Mesendoderm (in vitro differentiated cells): Measurements from ENCODE around the gene CARMIL3.

Experiments
- DNase-seq: peaks from one replicate; pipeline ENCODE4 v3.0.0; 2013
- H2AK5ac ChIP-seq: 2 replicates; pipeline ENCODE4 v1.6.1; 2013; ENCODE audit warnings: low read length, inconsistent platforms
- H2BK120ac ChIP-seq: 2 replicates; pipeline ENCODE4 v1.6.1; 2013; ENCODE audit warnings: low read depth, mild to moderate bottlenecking, low read length, moderate library complexity, mixed read lengths
- H2BK15ac ChIP-seq: replicated peaks from 2 replicates; pipeline ENCODE4 v1.6.1; 2013; ENCODE audit warnings: low read depth, mild to moderate bottlenecking, moderate library complexity
- H2BK5ac ChIP-seq: 2 replicates; pipeline ENCODE4 v1.6.1; 2013; ENCODE audit warnings: low read length, inconsistent platforms
- H3K18ac ChIP-seq: 2 replicates; pipeline ENCODE4 v1.6.1; 2013; ENCODE audit warnings: mild to moderate bottlenecking, low read length, mixed read lengths
- H3K23ac ChIP-seq: one replicate; pipeline ENCODE4 v1.6.1; 2013; ENCODE audit warnings: low read length
- H3K27ac ChIP-seq: 2 replicates; pipeline ENCODE4 v1.5.1; 2013; ENCODE audit warnings: low read depth, mild to moderate bottlenecking, inconsistent platforms, low read length, moderate library complexity
- H3K27me3 ChIP-seq: 2 replicates; pipeline ENCODE4 v1.6.1; 2013; ENCODE audit warnings: low read length, control low read depth, mild to moderate bottlenecking, inconsistent platforms; ENCODE audit not compliant: insufficient read depth, poor library complexity
- H3K36me3 ChIP-seq: 2 replicates; pipeline ENCODE4 v1.6.1; 2013; ENCODE audit warnings: low read length, inconsistent platforms; ENCODE audit not compliant: control insufficient read depth, insufficient read depth
- H3K4ac ChIP-seq: one replicate; pipeline ENCODE4 v1.6.1; 2013; ENCODE audit warnings: low read depth, mild to moderate bottlenecking, low read length, moderate library complexity
- H3K4me1 ChIP-seq: 2 replicates; pipeline ENCODE4 v1.6.1; 2013; ENCODE audit warnings: low read depth, low read length, inconsistent platforms; ENCODE audit not compliant: control insufficient read depth
- H3K4me2 ChIP-seq: 2 replicates; pipeline ENCODE4 v1.6.1; 2013; ENCODE audit warnings: low read length
- H3K4me3 ChIP-seq: 2 replicates; pipeline ENCODE4 v1.5.1; 2013; ENCODE audit warnings: mild to moderate bottlenecking, low read length
- H3K56ac ChIP-seq: one replicate; pipeline ENCODE4 v1.6.1; 2013; ENCODE audit warnings: low read length
- H3K79me1 ChIP-seq: 2 replicates; pipeline ENCODE4 v1.6.1; 2013; ENCODE audit warnings: low read length, inconsistent platforms
- H3K79me2 ChIP-seq: 2 replicates; pipeline ENCODE4 v1.6.1; 2013; ENCODE audit warnings: mild to moderate bottlenecking, low read length; ENCODE audit not compliant: control insufficient read depth, insufficient read depth
- H3K9ac ChIP-seq: 2 replicates; pipeline ENCODE4 v1.6.1; 2013; ENCODE audit warnings: low read length, inconsistent platforms
- H4K5ac ChIP-seq: one replicate; pipeline ENCODE4 v1.6.1; 2013; ENCODE audit warnings: low read length
- H4K8ac ChIP-seq: one replicate; pipeline ENCODE4 v1.6.1; 2013; ENCODE audit warnings: low read depth, mild to moderate bottlenecking, control low read depth, low read length, moderate library complexity
- WGBS: extraction: QIAGEN DNeasy Blood & Tissue Kit; methylation state at CpG from one replicate; pipeline ENCODE4 v1.1.7; 2013; ENCODE audit warnings: low lambda C conversion rate, missing lambda C conversion rate; ENCODE audit not compliant: insufficient coverage; ENCODE audit errors: extremely low coverage; 5-methylcytosine and 5-hydroxymethylcytosine counted together

The CARMIL3 gene

DNA sequence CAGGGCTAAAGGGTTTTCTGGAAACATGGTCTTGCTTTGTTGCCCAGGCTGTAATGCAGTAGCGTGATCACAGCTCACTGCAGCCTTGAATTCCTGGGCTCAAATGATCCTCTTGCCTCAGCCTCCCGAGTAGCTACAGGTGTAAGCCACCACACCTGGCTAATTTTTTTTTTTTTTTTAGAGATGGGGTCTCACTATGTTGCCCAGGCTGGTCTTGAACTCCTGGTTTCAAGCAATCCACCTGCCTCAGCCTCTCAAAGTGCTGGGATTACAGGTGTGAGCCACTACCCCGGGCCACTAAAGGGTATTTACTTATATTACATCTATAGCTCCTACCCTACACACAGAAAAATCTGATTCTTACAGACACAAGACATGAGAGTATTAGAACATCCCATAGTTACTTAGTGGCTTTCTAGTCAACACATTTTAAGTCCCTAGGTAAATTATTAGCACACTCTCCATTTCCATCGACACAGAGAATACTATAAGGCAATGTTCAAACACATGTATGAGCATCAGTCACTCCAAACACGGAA is 56.6 kb downstream of the CARMIL3 start:
- DNase-seq = no peak
- WGBS = no CpG with 5 or more reads among the region's 5 CpGs
- Histone ChIP-seq H3K27me3 (no peaks in the 10 kb centered on the region), H3K9ac (no peak overlapping the region), H3K18ac (no peak overlapping the region), H2BK120ac (no peak overlapping the region), H2AK5ac (no peak overlapping the region), H4K5ac (no peak overlapping the region), H3K4me2 (no peak overlapping the region), H3K4ac (no peak overlapping the region), H3K56ac (no peak overlapping the region), H3K27ac (no peak overlapping the region), H3K4me3 (no peak overlapping the region), H4K8ac (no peak overlapping the region), H3K79me1 (no peaks in the 10 kb centered on the region), H2BK15ac (no peak overlapping the region), H2BK5ac (no peak overlapping the region), H3K36me3 (peaks cover 3% of the 10 kb centered on the region), H3K4me1 (no peaks in the 10 kb centered on the region), H3K79me2 (no peaks in the 10 kb centered on the region), H3K23ac (no peak overlapping the region)

DNA sequence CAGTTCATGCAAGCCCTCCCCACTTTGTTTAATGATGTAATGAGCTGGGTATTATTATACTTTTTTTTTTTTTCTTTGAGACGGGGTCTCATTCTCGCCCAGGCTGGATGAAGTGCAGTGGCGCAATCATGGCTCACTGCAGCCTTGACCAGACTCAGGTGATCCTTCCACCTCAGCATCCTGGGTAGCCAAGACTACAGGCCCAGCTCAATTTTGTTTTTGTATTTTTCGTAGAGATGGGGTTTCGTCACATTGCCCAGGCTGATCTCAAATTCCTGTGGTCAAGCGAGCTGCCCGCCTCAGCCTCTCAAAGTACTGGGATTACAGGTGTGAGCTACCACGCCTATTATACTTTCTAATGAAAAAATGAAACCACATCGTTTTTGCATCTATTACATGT is 58.3 kb downstream of the CARMIL3 start:
- no CpG with 5 or more reads among the region's 9 CpGs for WGBS
- no peak overlapping the region for H2BK120ac ChIP-seq

GRCh38 chr14:24110523-24110922 is 58.7 kb downstream of the CARMIL3 start:
- no peak overlapping the region for H3K4me2 ChIP-seq
- no peak overlapping the region for H4K8ac ChIP-seq
- H3K18ac ChIP-seq = no peak overlapping the region
- no peak overlapping the region for H4K5ac ChIP-seq
- H2BK5ac ChIP-seq = no peak overlapping the region
- H3K23ac ChIP-seq = no peak overlapping the region
- H3K4me1 ChIP-seq = peaks cover under 1% of the 10 kb centered on the region
- no peak overlapping the region for H2BK120ac ChIP-seq
- H3K4me3 ChIP-seq = no peak overlapping the region
- H3K79me2 ChIP-seq = no peaks in the 10 kb centered on the region
- WGBS = no CpG with 5 or more reads among the region's 1 CpG
- DNase-seq = no peak
- no peaks in the 10 kb centered on the region for H3K36me3 ChIP-seq
- H2BK15ac ChIP-seq = no peak overlapping the region
- no peak overlapping the region for H3K27ac ChIP-seq
- no peaks in the 10 kb centered on the region for H3K27me3 ChIP-seq
- no peak overlapping the region for H3K4ac ChIP-seq
- H3K56ac ChIP-seq = no peak overlapping the region
- H3K79me1 ChIP-seq = no peaks in the 10 kb centered on the region
- no peak overlapping the region for H2AK5ac ChIP-seq
- H3K9ac ChIP-seq = no peak overlapping the region

More for the DNA sequence above, 58.3 kb downstream of the CARMIL3 start:
- H3K27ac ChIP-seq = no peak overlapping the region
- H3K27me3 ChIP-seq = no peaks in the 10 kb centered on the region
- no peak overlapping the region for H2BK5ac ChIP-seq
- no peaks in the 10 kb centered on the region for H3K36me3 ChIP-seq
- H3K23ac ChIP-seq = no peak overlapping the region
- no peak overlapping the region for H4K5ac ChIP-seq
- H2BK15ac ChIP-seq = no peak overlapping the region
- H3K9ac ChIP-seq = no peak overlapping the region
- no peak overlapping the region for H3K4ac ChIP-seq
- H3K4me1 ChIP-seq = no peaks in the 10 kb centered on the region
- no peaks in the 10 kb centered on the region for H3K79me1 ChIP-seq
- no peak overlapping the region for H3K4me2 ChIP-seq
- H3K79me2 ChIP-seq = no peaks in the 10 kb centered on the region
- H3K4me3 ChIP-seq = no peak overlapping the region
- no peak overlapping the region for H4K8ac ChIP-seq
- no peak for DNase-seq
- H3K18ac ChIP-seq = no peak overlapping the region
- H2AK5ac ChIP-seq = no peak overlapping the region
- H3K56ac ChIP-seq = no peak overlapping the region

- H3K36me3 ChIP-seq = no peaks in the 10 kb centered on the region
- WGBS = no CpG with 5 or more reads among the region's 15 CpGs
- no peak overlapping the region for H4K5ac ChIP-seq
Observed at GRCh38 chr14:24113379-24113800, 61.6 kb downstream of the CARMIL3 start.

GRCh38 chr14:24113801-24114531 is 62.2 kb downstream of the CARMIL3 start:
- peak overlapping the region; percentile 90 for H3K4me2 ChIP-seq
- H3K4me1 ChIP-seq = peaks cover 3% of the 10 kb centered on the region
- peak overlapping the region; percentile 64 for H3K4ac ChIP-seq
- H3K23ac ChIP-seq = no peak overlapping the region
- peak overlapping the region; percentile 86 for H3K4me3 ChIP-seq
- peak overlapping the region; percentile 94 for H3K27ac ChIP-seq
- no CpG with 5 or more reads among the region's 42 CpGs for whole genome bisulfite sequencing
- peaks cover 11% of the 10 kb centered on the region for H3K79me1 ChIP-seq
- no peak overlapping the region for H2BK15ac ChIP-seq
- H2AK5ac ChIP-seq = no peak overlapping the region
- no peaks in the 10 kb centered on the region for H3K36me3 ChIP-seq
- H3K56ac ChIP-seq = peak overlapping the region; percentile 97
- no peak overlapping the region for H4K5ac ChIP-seq
- peak; percentile 97 for DNase-seq
- H3K9ac ChIP-seq = peak overlapping the region; percentile 91
- peak overlapping the region; percentile 88 for H4K8ac ChIP-seq
- peaks cover 2% of the 10 kb centered on the region for H3K79me2 ChIP-seq
- peak overlapping the region; percentile 4 for H2BK120ac ChIP-seq
- H3K27me3 ChIP-seq = no peaks in the 10 kb centered on the region
- H3K18ac ChIP-seq = peak overlapping the region; percentile 56
- peak overlapping the region; percentile 78 for H2BK5ac ChIP-seq

More at GRCh38 chr14:24113379-24113800, 61.6 kb downstream of the CARMIL3 start:
- peaks cover 2% of the 10 kb centered on the region for H3K79me2 ChIP-seq
- peak overlapping the region; percentile 40 for H2BK5ac ChIP-seq
- H3K9ac ChIP-seq = peak overlapping the region; percentile 91
- peaks cover 3% of the 10 kb centered on the region for H3K4me1 ChIP-seq
- H2BK120ac ChIP-seq = peak overlapping the region; percentile 4
- no peak overlapping the region for H2AK5ac ChIP-seq
- peaks cover 11% of the 10 kb centered on the region for H3K79me1 ChIP-seq
- H3K27ac ChIP-seq = peak overlapping the region; percentile 94
- peak overlapping the region; percentile 88 for H4K8ac ChIP-seq
- no peaks in the 10 kb centered on the region for H3K27me3 ChIP-seq
- H3K4me2 ChIP-seq = peak overlapping the region; percentile 90
- no peak for DNase-seq
- peak overlapping the region; percentile 97 for H3K56ac ChIP-seq
- H3K4ac ChIP-seq = peak overlapping the region; percentile 64
- H2BK15ac ChIP-seq = no peak overlapping the region
- no peak overlapping the region for H3K23ac ChIP-seq
- peak overlapping the region; percentile 43 for H3K18ac ChIP-seq
- H3K4me3 ChIP-seq = peak overlapping the region; percentile 86
